Lower lobe of right lung (tissue), 2 donors: ENCODE data around the gene MYDGF. TPM values are rescaled to one million over a fixed set of nuclear protein-coding genes. Genes with fewer than 3 reads are reported as not detected.

Experiments
- ATAC-seq, 2 donors: fragments of 200-7000 bp; cut with Tn5 transposase; one replicate each; pipeline ENCODE4 v1.9.1; 2020 to 2022; ENCODE audit warnings: mild to moderate bottlenecking in 2 of 2, moderate library complexity in 2 of 2
- DNase-seq: peaks from one replicate; pipeline ENCODE4 v3.0.0-alpha.2; 2020
- H3K27ac ChIP-seq: fragments of 200-600 bp; one replicate; pipeline ENCODE4 v1.8.0; 2022
- H3K27me3 ChIP-seq: fragments of 200-600 bp; one replicate; pipeline ENCODE4 v1.8.0; 2022; ENCODE audit warnings: low read depth
- H3K36me3 ChIP-seq: fragments of 200-600 bp; one replicate; pipeline ENCODE4 v1.8.0; 2022; ENCODE audit warnings: mild to moderate bottlenecking
- H3K4me1 ChIP-seq: fragments of 200-600 bp; one replicate; pipeline ENCODE4 v1.8.0; 2022
- H3K4me3 ChIP-seq: fragments of 200-600 bp; one replicate; pipeline ENCODE4 v1.8.0; 2022; ENCODE audit warnings: mild to moderate bottlenecking
- H3K9me3 ChIP-seq: fragments of 200-600 bp; one replicate; pipeline ENCODE4 v1.8.0; 2022
- intact Hi-C: fragments of 100-400 bp; cut with DNase I; formaldehyde crosslinking; loops from one replicate; pipeline ENCODE4 v1.11.0; 2022
- total RNA-seq: library from RNA; stranded (reverse); fragmentation: NEBNext Ultra II Directional; extraction: Animal tissue kit (Norgen Biotek cat#: 25700); gene quantifications from one replicate; pipeline ENCODE4 v1.2.1, GENCODE V29; 2021
- TF ChIP-seq, protein P1 (sequence below): fragments of 200-600 bp; IDR thresholded peaks from one replicate; pipeline ENCODE4 v1.8.0; 2022; ENCODE audit warnings: antibody characterized with exemption, mild to moderate bottlenecking
- donor health status: DM: no; HTN: yes; CAD: no; lungs with severe emphysema.

The MYDGF gene
- total RNA-seq, 1 donor from 2014 or later, result 91.6 TPM

DNA sequence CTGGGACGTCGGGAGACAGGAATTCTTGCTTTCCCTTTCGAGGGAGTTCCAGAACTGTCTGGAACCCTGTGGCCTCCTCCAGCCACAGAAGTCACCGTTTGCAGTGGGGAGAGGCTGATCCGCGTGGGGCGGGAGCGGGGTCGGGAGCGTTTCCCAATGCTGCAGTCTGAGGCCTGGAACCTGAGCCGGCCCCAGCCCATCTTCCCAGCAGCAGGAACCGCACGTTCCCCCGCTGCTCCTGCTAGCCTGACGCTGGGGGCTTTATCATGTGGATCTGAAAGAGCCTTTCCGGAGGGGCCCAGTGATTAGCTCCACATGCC, 40.1 kb upstream of the MYDGF start:
- no peaks in the 10 kb centered on the region for H3K9me3 ChIP-seq
- no peak overlapping the region for H3K4me3 ChIP-seq
- H3K4me1 ChIP-seq, result peaks cover 60% of the 10 kb centered on the region
- H3K27ac ChIP-seq, result peak overlapping the region; percentile 41
- no peak for DNase-seq
- TF ChIP-seq, protein P1, sequence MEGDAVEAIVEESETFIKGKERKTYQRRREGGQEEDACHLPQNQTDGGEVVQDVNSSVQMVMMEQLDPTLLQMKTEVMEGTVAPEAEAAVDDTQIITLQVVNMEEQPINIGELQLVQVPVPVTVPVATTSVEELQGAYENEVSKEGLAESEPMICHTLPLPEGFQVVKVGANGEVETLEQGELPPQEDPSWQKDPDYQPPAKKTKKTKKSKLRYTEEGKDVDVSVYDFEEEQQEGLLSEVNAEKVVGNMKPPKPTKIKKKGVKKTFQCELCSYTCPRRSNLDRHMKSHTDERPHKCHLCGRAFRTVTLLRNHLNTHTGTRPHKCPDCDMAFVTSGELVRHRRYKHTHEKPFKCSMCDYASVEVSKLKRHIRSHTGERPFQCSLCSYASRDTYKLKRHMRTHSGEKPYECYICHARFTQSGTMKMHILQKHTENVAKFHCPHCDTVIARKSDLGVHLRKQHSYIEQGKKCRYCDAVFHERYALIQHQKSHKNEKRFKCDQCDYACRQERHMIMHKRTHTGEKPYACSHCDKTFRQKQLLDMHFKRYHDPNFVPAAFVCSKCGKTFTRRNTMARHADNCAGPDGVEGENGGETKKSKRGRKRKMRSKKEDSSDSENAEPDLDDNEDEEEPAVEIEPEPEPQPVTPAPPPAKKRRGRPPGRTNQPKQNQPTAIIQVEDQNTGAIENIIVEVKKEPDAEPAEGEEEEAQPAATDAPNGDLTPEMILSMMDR, result no peak
- ATAC-seq, result no peak
- H3K27me3 ChIP-seq, result no peaks in the 10 kb centered on the region
- peaks cover 74% of the 10 kb centered on the region for H3K36me3 ChIP-seq
- intact Hi-C loops, result no loop called here

DNA sequence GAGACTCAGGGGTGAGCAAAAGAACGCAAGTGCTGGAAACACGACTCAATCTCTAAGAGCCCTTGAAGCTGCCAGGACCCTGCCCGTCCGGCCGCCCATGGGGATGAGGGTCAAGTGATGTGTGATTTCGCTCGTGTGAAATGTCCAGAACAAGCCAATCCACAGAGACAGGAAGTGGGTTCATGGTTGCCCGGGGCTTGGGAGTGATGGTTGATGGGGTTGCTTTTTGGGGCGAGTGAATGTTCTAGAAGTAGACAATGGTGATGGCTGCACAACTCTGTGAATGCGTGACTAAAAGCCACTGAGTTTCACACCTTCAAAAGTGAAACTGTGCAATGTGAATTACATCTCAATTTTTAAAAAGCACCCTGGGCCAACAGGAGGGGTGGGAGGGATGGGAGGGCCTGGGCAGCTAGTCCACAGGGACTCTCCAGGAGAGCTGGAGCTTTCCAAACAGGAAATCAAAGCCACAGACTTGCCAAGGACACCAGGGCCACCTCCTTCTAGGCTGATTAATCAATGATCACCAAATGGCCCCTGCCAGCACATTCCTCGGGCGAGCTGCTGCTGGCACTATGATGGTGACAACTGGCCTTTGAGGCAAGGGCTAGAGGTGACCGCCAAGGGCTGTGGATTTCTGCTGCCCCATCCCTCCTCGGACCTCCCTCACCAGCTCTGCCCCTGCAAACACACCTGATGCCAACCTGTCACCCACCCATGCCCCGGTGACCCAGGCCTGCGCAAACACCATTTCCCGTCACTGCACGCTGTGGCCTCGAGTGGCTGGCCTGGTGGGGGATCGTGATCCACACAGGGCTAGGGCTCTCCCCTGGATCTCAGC, 39.5 kb upstream of the MYDGF start:
- H3K4me1 ChIP-seq, result peaks cover 61% of the 10 kb centered on the region

DNA sequence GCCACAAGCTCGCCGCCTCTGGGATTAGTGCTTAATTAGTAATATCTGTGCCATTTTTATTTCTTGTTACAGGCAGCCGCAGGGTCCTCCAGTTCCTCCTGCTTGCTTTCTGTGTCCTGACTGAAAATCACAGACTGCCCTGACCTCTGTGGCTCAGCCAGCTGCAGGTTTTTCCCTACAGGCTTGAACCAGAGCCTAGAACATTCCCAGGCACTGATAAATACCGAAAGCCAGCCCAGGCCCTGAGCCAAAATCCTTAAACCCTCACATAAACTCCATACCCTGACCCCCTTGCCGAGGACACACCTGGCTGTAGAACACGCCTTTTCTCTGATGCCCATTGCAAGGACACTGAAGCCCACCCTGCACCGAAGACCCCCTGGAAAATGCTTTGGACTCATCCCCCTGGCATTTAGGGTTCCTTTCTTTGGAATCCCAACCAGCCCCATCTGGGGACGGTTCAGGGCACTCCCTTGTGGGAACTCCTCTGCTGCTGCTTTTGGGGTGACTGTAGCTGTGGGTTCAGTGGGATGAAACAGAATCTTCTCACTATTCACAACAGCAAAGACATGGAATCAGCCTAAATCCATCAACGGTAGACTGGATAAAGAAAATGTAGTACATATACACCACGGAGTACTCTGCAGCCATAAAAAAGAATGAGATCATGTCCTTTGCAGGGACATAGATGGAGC, 38.0 kb upstream of the MYDGF start:
- peak overlapping the region; percentile 31 for H3K27ac ChIP-seq
- peaks cover 75% of the 10 kb centered on the region for H3K36me3 ChIP-seq
- TF ChIP-seq, protein P1, result no peak
- no peaks in the 10 kb centered on the region for H3K9me3 ChIP-seq
- ATAC-seq (peak in 1 of 2 donors; percentile 15), DNase-seq (no peak)
- H3K4me3 ChIP-seq, result no peak overlapping the region
- intact Hi-C loops, result no loop called here
- peaks cover 54% of the 10 kb centered on the region for H3K4me1 ChIP-seq
- H3K27me3 ChIP-seq, result no peaks in the 10 kb centered on the region

More for the DNA sequence above, 39.5 kb upstream of the MYDGF start:
- H3K9me3 ChIP-seq, result no peaks in the 10 kb centered on the region
- peaks cover 75% of the 10 kb centered on the region for H3K36me3 ChIP-seq
- intact Hi-C loops, result no loop called here
- TF ChIP-seq, protein P1, result no peak
- H3K4me3 ChIP-seq, result no peak overlapping the region
- DNase-seq (no peak), ATAC-seq (peak in 1 of 2 donors; percentile 3)
- H3K27me3 ChIP-seq, result no peaks in the 10 kb centered on the region
- peak overlapping the region; percentile 41 for H3K27ac ChIP-seq

DNA sequence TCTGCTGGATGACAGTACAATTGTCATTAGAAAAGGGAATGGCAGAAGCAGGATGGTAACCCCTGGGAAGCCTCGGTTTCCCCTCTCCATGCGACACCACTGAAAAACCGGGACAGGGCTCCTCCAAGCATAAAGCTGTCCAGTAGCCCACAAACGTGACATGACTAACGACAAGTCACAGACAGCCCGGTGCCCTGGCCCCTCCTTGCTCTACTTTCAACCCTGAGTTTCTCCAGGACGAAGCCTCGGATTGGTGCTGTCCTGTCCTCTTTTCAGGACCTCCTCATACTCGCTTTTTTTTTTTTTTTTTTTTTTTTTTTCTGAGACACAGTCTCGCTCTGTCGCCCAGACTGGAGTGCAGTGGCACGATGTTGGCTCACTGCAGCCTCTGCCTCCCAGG, 37.2 kb upstream of the MYDGF start:
- no peak overlapping the region for H3K4me3 ChIP-seq
- peak overlapping the region; percentile 31 for H3K27ac ChIP-seq
- peaks cover 51% of the 10 kb centered on the region for H3K4me1 ChIP-seq
- intact Hi-C loops, result no loop called here
- ATAC-seq (no peak), DNase-seq (no peak)
- no peaks in the 10 kb centered on the region for H3K27me3 ChIP-seq
- TF ChIP-seq, protein P1, result no peak
- H3K9me3 ChIP-seq, result no peaks in the 10 kb centered on the region
- peaks cover 74% of the 10 kb centered on the region for H3K36me3 ChIP-seq

DNA sequence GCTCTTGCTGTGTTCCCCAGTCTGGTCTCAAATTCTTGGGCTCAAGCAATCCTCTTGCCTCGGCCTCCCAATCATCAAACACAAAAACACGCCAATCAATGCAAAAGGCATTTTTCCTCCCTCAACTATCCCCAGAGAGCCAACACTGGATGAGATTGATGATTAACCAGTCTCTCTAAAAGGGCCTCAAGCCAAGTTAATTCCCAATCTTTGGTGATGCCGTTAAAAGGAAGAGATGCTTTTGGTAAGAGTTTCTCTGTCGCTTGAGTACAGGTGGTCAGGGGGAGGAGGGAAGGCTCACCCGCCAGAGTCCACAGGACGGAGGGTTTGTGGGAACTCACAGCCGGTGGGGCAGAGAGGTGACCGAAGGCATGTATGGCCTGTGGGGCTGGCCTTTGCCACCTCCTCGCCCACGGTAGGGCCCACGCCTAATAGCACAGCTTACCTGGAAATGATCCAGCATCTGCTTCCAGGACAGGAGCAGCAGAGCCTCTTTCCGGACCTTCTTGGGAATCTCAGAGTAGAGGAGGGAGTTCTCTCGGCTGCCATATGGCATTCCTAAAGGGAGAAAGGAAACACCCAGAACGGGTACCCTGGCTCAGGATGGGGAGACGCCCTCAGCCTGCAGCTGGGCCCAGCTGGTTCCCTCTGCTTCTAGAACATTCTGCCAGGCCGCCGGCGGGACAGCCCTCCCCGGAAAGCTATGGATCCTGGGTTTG, 35.4 kb upstream of the MYDGF start:
- Histone ChIP-seq H3K27me3 (no peaks in the 10 kb centered on the region), H3K4me1 (peaks cover 57% of the 10 kb centered on the region), H3K36me3 (peaks cover 76% of the 10 kb centered on the region), H3K9me3 (no peaks in the 10 kb centered on the region), H3K27ac (peak overlapping the region; percentile 56), H3K4me3 (peak overlapping the region; percentile 21)
- ATAC-seq (peak in 1 of 2 donors; percentile 20), DNase-seq (no peak)
- TF ChIP-seq, protein P1, result no peak
- intact Hi-C loops, result no loop called here
